ENCODE measurements around the gene HEPN1.

HEPN1 gene

DNA sequence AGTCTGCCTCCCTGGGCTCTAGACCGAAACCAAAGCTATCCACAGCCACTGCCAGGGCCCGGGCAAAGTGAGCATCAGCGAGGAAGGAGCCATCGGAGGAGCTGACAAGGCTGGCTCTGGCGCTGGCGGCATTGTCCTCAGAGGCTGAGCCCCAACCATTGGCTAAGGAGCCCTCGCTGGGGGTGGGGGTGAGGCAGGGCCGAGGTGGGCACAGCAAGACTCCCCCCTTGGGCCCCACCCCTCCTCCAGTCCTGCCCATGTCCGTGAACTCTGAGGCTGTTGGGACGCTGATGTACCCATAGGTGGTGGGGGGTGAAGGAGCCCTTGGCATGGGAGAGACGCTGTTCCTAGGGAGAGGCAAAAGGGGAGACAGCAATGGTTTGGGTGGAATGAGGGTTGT is 32.6 kb upstream of the HEPN1 start:
- DNase-seq, result no peak

DNA sequence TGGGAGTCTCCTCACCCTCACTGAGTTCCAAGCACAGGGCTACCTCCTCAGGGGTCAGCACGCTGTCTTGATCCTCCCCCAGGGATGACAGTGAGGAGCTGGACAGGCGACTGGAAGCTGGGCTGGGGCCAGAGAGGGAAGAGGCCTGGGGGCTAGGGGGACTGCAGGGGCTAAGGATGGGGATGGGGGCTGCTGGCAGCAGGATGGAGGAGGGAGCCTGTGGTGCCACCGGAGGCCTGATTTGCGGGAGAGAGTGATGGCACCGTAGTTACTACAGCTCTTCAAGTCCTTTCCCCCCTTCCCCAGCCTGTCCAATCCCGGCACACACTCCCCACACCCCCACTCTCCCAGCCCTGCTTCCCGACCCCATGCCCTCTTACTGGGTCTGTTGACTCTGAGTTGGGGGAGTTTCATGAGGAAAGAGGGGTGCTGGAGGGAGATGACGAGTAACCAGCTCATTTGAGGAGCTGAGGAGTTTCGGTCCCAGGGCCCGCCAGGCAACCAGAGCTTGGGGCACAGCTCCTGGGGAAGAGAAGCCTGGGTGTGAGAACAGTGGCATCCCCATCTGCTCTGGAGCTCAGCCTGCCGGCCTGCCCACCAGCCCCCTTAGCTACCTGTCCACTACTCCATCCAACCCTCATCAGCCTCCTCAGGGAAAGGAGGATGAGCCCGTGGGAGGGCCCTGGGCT is 31.9 kb upstream of the HEPN1 start:
- no peak for DNase-seq

DNA sequence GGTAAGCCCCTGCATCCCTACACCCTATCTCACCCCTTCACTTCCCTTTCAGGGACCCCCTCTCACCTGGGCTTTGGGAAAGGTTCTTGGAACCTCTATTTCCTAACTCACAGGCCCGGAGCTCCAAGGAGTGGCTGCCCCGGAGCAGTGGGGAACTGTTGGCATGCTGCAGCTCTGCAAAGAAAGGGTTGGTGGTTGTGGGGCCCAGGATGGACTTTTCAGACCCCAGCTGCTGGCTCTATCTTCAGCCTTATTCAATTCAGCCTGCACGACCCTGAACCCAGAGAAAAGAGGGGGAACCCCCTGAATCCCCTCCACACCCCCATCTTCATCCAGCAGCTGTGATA is 31.4 kb upstream of the HEPN1 start:
- no peak for DNase-seq

DNA sequence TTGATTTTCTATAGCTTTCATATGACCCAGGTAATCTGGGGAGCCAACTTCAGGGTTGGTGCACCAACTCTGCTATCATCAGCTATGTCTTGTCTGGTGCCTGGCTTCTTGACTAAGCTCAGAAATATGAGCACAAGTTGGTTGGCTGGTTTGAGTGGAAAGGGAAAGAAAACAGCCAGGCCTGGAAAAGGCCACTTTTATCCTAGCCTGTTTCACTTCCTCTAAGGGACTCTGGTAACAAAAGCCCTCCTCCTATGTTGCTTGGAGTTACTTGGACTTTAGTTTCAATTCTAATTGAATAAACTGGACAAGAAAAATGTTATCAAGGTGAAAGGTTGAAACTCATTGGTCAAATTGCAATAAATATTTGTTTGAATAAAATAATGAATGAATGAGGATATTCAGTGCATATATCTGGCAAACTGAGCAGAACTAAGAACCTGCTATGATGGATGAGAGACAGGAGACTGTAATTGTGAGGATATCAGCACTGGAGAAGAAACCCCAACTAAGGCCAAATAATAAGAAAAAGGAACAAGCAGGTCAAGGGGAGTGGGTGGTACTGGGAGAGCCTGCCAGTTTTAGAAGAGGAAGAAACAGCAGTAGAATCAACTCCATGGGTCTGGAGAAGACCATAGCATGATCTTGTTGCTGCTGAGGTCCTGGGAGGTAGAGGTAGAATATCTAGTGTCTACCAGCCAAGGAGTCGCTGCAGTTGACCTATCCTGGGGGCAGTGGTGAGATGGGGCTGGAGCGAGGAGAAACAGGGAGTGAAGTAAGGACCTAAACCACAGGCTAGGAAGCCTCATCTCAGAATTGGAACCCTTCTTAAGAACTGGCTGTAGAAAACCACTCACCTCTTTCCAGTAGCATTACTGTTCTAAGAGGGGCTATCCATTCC is 29.6 kb upstream of the HEPN1 start:
- DNase-seq, result no peak

DNA sequence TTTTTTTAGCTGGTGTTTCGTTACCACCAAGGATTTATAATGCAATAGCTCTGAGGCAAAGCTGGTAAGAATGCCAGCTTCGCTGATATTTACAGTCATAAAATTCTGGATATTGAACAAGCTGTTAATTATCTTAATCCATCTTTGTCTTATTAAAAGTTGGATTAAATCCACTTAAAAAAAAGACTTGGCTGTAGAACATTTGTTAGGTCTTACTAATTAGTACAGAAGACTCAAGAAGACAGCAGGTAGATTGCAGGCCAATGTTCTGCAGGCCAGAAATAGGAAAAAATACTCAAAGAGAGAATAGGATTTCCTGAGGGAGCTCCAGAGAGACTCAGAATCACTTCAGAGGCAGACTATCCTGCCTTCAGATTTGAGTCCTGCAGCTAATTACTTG is 28.9 kb upstream of the HEPN1 start:
- DNase-seq, result no peak

DNA sequence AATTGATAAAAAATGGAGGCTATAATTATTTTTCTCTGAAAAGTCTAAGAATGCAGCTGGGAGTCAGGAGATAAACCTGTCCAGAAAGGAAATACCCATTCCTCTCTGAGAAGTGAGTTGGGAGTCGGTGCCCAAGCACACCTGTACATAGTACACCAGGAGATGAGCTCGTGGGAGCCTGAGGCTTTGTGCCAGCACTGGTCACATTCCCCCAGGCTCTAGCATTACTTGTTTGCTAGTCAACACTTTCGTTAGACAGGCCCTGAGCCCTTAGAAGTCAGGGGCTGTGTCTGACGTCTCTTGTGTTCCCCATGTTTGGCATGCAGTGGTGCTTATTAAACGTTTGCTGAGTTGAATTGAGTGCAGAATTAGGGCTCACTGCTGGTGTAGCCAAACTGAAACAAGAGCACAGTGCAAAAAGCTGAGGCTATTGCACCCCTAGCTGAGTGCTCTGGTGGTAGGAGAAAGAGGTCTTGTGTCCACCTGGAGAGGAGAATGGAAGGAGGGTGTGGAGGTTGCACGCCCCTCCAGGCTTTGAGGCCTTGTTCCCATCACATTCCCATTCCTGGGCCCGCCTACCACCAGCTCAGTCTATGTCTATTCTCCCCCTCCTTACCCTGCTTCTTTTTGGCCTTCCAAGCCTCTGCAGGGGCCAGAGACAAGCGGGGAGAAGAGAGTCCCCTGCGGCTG is 28.2 kb upstream of the HEPN1 start:
- DNase-seq, result no peak

DNA sequence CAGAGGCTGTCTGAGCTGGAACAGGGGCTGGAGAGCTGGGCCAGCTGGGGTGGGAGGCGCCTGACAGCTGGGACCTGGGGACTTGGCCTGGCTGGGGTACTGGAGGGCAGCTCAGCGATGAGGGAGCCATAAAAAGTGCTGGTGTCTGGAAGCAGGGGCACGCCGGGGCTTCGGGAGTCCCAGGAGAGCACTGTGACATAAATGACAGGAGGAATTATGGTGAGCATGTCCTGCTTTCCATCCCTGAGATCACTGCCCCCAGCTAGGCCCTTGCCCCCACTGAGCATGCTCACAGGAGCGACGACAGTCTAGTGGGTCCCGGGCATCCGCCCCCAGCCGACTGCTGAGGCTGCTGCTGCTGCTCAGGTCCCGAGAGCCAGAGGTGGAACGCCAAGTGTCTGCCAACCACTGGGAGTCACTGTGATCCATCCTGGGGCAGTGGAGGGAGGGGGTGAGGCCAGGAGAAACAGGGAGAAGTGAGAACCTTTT is 27.6 kb upstream of the HEPN1 start:
- no peak for DNase-seq

DNA sequence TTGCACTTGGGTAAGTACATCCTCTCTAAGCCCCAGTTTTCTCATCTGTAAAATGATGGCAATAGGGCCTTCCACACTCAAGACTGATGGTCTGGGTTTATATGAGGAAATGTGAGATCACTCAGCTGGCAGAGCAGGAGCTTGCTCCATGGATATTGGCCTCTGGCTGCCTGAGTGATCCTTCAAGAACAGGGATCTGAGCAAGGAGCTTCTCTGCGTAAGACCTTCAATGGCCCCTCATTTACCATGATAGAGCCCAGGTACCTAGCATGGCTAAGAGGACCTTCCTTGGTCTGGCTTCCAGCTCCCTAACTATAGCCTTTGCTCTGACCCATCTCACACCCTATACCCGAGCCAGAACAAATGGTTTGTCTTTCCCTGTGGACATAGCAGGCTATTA is 26.9 kb upstream of the HEPN1 start:
- DNase-seq, result no peak

DNA sequence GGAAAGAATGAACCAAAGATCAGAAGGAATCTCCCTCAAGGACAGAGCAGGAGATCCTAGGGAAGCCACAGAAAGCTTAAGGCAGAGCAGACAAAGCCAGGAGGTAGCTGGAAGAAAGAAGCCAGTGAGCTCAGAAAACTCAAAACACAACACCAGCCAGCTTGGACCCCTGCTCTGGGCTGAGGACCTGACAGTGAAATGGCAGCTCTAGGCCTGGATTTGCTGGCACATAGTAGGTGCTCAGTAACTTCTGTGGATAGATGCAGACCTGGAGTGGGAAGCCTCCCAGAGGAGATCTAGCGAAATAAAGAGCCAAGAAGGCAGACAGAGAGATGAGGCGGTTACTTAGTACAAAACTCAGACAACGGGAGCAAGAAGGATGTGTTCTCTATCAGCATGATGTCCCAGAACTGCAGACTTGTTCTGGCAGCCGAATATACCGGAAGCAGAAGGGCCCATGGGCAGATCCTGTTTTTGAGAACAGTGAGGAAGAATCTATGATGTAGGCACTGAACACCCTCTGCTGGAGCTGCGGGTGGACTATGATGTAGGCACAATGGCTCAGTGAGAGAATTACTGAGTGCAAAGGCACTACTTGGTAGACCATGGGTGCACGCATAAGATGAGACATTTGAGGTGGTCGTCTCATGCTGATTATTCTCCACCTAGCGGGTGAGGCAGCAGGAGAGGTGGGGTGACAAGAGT is 26.1 kb upstream of the HEPN1 start:
- no peak for DNase-seq

DNA sequence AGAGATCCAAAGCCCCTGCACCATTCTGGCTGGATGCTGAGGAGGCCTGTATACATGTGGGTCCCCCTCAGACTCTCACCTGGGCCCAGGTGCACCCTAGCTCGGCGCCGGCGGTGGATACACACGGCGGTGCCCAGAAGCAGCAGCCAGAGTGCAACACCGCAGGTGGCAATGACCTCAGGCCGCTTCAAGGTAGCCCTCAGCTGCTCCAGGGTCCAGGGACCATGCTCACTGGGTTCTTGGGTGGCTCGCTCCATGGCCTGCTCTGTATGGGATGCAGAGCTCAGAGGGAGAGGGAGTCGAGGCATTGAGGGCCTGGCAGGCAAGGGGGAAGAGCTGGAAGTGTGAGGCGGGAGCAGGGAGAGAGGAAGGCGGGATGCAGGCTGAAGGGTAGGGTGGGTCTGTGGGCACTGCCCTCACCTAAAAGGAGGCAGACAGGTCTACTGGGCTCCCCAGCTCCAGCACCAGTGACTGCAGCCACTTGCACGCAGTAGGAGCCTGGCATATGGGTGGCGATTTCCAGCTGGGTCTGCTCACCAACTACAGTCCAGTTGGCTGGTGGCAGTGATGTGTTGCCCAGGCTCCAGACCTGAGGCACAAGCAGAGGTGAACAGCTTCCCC is 25.2 kb upstream of the HEPN1 start:
- no peak for DNase-seq

DNA sequence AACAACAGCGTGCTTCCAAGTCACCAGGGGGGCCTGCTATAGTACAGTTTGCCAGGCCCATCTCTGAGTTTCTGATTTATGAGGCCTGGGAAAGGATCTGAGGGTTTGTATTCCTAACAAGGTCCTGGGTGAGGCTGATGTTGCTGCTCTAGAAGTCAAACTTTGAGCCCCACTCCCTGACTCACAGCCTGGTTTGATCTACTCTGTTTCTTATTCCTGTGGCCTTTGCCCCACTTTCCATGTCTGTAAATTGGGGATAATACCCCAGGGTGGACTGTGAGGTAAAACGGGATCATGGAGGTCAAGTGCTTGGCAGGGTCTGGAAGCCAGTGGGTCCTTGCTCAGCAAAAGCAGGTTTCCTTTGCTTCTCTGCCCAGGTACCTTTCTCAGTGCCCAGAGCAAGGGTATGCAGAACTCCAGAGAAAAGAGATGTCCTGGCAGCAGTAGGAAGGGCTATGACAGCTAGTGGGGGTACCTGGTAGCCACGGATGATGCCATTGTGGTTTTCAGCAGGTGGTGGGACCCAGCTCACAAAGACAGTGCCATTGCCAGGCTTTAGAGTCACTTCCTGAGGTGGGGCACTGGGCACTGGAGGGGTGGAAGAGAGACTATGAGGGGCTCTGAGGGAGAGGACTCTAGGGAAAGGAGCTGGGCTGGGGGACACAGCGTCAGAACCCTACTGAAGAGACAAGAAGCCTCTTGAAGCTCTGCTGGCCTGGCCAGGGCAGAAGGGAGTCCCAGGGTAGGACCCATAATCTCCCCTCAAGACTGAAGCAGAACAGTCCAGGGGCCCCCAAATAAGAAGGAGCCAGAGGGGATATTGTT is 24.2 kb upstream of the HEPN1 start:
- no peak for DNase-seq

DNA sequence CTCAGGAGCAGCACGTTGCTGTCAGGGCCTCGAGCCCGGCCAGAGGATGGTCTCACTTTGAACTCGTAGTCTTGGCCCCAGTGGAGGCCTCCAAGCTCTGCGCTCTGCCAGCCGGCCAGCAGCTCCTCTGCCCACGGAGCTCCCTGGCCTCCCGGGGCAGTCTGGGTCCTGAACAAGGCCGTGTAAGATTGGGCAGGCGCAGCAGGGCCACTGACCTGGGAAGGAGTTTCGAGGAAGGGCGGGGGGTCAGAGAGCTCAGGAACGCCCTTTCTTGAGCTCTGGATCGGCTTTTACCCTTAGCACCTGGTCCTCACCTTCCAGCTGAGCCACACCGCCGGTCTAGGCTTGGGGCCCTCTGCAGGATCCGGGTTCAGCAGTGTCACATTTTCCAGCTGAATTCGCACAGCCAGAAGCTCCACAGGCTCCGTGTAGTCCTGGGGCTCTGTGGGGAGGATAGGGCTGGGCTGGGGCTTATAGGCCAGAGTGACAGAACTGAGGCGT is 23.5 kb upstream of the HEPN1 start:
- DNase-seq, result no peak

DNA sequence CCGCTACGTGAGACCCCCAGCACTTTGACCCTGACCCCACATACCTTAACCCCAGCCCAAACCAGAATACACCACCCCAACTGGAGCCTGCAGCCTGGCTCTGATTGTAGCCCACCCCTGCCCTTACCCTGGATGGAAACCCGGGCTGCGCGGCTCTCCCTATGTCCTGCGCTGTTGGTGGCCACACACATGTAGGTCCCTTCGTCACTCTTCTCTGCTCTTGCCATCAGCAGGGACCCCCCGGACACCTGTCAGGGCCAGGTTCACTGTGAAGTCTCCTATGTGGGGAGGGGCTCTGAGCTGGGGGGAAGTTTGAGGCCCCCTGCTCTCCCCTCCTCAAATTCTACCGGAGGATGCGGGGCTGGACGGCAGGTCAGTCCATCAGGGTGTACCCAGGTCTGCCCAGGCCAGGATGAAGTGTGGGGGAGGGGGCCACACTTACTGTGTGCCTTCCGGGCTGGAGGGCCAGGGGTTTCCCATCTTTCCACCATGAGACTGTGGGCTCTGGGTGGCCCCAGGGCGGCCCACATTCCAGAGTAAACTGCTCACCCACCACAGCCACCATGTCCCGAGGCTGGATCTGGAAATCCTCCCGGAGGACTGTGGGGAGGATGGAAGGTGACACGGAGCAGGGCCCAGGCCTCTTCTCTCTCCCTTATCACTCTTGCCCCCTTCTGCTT is 22.8 kb upstream of the HEPN1 start:
- DNase-seq, result no peak

DNA sequence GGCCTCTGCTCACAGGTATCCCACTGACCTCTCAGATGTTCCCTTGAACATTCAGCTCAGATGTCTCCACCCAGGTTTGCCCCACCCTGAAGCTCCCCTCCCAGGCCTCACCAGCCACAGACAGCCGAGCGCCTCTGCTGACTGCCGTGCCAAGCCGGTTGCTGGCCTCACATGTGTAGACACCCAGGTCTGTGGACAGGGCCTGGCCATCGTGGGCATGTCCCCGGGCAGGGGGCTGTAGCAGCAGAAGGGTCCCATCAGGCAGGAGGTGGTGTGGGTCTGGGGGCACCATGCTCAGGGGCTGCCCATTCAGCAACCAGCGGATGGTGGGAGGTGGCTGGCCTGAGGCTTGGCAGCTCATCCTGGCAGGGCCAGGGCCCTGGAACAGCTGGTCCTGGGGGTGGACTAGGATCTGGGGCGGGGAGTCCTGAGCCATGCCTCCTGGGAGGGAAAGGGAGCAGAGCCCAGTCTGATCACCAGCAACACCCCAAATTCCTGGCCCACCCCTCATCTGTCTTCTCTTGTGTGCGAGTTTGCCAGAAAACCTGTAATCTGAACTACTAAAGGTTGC is 22.1 kb upstream of the HEPN1 start:
- no peak for DNase-seq

DNA sequence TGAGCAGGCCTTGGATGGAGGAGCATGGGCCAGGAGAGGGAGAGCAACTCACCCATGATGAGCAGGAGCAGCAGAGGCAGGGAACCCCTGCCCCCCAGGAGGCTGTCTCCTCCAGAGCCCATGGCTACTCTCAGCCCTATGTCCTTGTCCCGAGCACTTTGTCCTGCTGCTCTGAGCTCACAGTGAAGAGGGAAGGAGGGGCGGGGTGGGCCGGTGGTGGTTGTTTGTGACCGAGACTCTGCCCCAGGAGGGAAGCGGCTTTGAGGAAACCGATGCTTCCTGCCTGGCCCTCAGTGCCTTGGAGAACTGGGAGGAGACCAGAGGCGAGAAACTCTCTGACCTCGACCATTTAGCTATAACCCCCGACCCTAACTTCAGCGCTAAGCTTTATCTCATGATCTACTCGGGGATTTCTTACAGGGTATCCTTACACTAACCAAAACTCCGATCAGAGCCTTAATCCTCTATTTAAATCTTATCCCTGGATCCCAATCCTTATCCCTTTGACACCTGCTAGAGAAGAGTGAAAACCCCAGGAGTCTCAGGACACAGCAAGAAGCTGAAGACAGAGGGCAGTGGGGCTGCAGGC is 21.3 kb upstream of the HEPN1 start, which contains the start of gene ROBO4:
Gene ROBO4, minus strand, starts transcription at position 192 of the 589 bp plus-strand sequence. Its CDS starts 70 bp downstream, at position 122.
- DNase-seq, result no peak

DNA sequence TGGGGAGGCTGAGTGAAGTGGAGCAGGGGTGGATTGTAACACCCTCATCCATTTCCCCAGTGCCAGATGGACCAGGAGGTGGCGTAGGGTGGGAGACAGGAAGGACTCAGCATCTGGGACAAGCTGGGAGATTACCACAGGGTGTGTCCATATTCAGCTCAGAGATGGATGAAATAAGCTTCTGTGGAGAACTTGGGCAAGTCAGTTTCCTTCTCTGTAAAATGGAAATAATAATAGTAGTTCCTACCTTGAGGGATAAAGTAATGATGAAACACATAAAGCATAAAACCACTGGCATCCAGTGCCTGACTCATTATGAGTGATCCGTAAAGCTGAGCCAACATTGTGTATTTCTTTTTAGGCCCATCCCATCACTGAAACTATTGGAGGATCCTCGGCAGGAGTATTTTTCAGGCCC is 20.8 kb upstream of the HEPN1 start:
- no peak for DNase-seq

DNA sequence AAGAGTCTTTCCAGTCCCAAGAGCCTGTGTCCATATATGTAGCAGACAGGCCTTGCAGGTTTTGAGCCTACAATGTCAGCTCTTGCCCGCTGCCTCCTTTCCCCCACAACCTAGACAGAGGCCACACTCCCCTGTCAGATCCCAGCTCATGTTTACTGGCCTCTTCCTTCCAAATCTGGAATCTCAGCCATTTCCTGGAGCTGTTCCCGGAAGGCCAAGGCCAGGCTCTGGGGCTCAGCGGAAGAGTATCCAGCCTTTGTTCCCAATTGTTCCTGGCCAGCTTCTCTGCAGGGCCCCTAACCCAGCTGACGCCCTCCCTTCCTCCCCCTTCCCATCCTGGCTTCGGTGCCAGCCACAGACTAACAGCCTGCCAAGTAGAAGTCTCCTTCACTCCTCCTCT is 20.3 kb upstream of the HEPN1 start:
- no peak for DNase-seq

DNA sequence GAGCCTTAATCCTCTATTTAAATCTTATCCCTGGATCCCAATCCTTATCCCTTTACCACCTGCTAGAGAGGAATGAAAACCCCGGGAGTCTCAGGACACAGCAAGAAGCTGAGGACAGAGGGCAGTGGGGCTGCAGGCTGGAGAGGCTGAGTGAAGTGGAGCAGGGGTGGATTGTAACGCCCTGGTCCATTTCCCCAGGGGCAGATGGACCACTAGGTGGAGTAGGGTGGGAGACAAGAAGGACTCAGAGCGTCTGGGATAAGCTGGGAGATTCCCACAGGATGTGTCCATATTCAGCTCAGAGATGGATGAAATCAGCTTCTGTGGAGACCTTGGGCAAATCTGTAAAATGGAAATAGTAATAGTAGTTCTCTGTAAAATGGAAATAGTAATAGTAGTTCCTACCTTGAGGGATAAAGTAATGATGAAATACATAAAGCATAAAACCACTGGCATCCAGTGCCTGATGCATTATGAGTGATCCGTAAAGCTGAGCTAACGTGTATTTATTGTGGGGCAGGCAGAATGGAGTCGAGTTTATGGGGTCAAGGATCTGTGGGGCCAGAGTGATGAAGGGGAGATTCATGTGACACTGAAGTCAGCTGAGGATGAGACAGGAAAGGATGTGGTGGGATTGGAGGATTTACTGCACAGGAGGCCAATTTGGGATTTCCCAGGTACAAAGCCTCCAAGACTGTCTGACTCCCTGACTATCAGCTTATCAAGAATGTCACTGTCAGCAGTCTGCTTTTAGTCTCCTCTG is 19.5 kb upstream of the HEPN1 start:
- no peak for DNase-seq

DNA sequence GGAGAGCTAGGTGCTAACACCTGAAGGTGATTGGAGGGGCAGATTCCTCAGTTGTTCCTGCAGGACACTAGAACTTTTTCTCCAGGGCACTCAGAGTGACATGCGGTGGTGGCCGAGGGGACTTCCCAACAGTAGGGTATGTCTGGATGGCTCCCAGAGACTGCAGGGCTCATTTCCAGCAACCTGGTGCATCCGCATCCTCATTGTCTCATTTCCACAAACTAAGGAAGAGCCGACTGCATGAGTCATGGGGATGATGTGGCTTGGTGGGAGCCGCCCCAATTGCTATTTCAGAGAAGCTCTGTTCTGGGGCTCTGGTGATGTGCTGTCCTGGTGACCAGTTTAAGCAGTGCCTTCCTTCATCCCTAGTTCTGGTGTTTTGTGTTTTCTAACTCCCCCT is 18.6 kb upstream of the HEPN1 start:
- no peak for DNase-seq
